ENCODE measurements around the gene CLDN6.

- TF ChIP-seq, protein P1, sequence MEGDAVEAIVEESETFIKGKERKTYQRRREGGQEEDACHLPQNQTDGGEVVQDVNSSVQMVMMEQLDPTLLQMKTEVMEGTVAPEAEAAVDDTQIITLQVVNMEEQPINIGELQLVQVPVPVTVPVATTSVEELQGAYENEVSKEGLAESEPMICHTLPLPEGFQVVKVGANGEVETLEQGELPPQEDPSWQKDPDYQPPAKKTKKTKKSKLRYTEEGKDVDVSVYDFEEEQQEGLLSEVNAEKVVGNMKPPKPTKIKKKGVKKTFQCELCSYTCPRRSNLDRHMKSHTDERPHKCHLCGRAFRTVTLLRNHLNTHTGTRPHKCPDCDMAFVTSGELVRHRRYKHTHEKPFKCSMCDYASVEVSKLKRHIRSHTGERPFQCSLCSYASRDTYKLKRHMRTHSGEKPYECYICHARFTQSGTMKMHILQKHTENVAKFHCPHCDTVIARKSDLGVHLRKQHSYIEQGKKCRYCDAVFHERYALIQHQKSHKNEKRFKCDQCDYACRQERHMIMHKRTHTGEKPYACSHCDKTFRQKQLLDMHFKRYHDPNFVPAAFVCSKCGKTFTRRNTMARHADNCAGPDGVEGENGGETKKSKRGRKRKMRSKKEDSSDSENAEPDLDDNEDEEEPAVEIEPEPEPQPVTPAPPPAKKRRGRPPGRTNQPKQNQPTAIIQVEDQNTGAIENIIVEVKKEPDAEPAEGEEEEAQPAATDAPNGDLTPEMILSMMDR (IDR thresholded peaks at IDR 0.05): no peak
- TF ChIP-seq ZFX (IDR thresholded peaks at IDR 0.05; ENCODE audit: borderline replicate concordance): no peak
Measured at GRCh38 chr16:3004319-3004718, 13.7 kb downstream of the CLDN6 start.

Measured in 22Rv1 (cell line).